Ishikawa (cell line): ENCODE results near the gene ALPL.

Experiments used
- CEBPB ChIP-seq: IDR thresholded peaks from 2 replicates; pipeline ENCODE4 v1.6.1; 2012
- CREB1 ChIP-seq: IDR thresholded peaks from 2 replicates; pipeline ENCODE4 v1.6.1; 2012; ENCODE audit warnings: low read depth
- EGR1 ChIP-seq: IDR thresholded peaks from 2 replicates; pipeline ENCODE4 v1.6.1; 2012
- EP300 ChIP-seq: IDR thresholded peaks from 2 replicates; pipeline ENCODE4 v1.6.1; 2012; ENCODE audit warnings: borderline replicate concordance
- FOXM1 ChIP-seq: IDR thresholded peaks from 2 replicates; pipeline ENCODE4 v1.6.1; 2012; ENCODE audit warnings: low read depth, borderline replicate concordance
- NFIC ChIP-seq: IDR thresholded peaks from 2 replicates; pipeline ENCODE4 v1.6.1; 2012
- RAD21 ChIP-seq: IDR thresholded peaks from 2 replicates; pipeline ENCODE4 v1.6.1; 2012; ENCODE audit warnings: low read depth
- TAF1 ChIP-seq: IDR thresholded peaks from 2 replicates; pipeline ENCODE4 v1.6.1; 2012; ENCODE audit warnings: low read depth, mild to moderate bottlenecking
- TCF12 ChIP-seq: IDR thresholded peaks from 2 replicates; pipeline ENCODE4 v1.6.1; 2012; ENCODE audit warnings: low read depth
- TEAD4 ChIP-seq: IDR thresholded peaks from 2 replicates; pipeline ENCODE4 v1.6.1; 2012
- YY1 ChIP-seq: IDR thresholded peaks from 2 replicates; pipeline ENCODE4 v1.6.1; 2012; ENCODE audit warnings: low read depth
- ZBTB7A ChIP-seq: IDR thresholded peaks from 2 replicates; pipeline ENCODE4 v1.6.1; 2012; ENCODE audit warnings: low read depth
- TF ChIP-seq, protein P1 (sequence below): IDR thresholded peaks from 2 replicates; pipeline ENCODE4 v1.6.1; 2012
- TF ChIP-seq, protein P2 (sequence below): IDR thresholded peaks from 2 replicates; pipeline ENCODE4 v1.6.1; 2012; ENCODE audit warnings: low read depth, mild to moderate bottlenecking
- TF ChIP-seq, protein P3 (sequence below): IDR thresholded peaks from 2 replicates; pipeline ENCODE4 v1.6.1; 2012

Gene ALPL

DNA sequence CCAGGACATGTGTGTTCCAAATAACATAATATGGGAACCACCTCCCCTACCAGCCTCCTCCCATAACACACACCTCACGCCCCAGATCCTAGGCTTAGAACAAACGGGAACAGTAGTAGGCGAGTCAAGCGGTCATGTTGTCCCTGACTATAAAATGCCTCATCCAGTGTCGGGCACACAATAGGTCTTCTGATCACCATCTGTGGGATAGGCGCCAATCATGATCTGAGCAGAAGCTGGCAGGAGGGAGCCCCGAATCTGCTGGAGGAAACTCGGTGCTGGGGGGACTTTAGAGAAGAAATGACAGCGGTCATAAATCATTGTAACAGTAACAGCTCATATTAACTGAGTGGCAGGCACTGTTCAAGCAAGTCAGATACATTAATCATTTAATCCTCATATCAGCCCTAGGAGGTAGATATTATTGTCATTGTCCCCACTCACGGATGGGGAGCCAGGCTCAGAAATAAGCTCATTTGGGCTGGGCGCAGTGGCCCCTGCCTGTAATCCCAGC is 13.4 kb downstream of the ALPL start:
- TF ChIP-seq CEBPB (no peak), RAD21 (no peak), TEAD4 (no peak), EGR1 (no peak), TAF1 (no peak), TCF12 (no peak), FOXM1 (no peak), CREB1 (no peak), ZBTB7A (no peak)
- TF ChIP-seq, protein P1, sequence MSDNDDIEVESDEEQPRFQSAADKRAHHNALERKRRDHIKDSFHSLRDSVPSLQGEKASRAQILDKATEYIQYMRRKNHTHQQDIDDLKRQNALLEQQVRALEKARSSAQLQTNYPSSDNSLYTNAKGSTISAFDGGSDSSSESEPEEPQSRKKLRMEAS = no peak
- TF ChIP-seq, protein P2, sequence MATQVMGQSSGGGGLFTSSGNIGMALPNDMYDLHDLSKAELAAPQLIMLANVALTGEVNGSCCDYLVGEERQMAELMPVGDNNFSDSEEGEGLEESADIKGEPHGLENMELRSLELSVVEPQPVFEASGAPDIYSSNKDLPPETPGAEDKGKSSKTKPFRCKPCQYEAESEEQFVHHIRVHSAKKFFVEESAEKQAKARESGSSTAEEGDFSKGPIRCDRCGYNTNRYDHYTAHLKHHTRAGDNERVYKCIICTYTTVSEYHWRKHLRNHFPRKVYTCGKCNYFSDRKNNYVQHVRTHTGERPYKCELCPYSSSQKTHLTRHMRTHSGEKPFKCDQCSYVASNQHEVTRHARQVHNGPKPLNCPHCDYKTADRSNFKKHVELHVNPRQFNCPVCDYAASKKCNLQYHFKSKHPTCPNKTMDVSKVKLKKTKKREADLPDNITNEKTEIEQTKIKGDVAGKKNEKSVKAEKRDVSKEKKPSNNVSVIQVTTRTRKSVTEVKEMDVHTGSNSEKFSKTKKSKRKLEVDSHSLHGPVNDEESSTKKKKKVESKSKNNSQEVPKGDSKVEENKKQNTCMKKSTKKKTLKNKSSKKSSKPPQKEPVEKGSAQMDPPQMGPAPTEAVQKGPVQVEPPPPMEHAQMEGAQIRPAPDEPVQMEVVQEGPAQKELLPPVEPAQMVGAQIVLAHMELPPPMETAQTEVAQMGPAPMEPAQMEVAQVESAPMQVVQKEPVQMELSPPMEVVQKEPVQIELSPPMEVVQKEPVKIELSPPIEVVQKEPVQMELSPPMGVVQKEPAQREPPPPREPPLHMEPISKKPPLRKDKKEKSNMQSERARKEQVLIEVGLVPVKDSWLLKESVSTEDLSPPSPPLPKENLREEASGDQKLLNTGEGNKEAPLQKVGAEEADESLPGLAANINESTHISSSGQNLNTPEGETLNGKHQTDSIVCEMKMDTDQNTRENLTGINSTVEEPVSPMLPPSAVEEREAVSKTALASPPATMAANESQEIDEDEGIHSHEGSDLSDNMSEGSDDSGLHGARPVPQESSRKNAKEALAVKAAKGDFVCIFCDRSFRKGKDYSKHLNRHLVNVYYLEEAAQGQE = no peak
- TF ChIP-seq, protein P3, sequence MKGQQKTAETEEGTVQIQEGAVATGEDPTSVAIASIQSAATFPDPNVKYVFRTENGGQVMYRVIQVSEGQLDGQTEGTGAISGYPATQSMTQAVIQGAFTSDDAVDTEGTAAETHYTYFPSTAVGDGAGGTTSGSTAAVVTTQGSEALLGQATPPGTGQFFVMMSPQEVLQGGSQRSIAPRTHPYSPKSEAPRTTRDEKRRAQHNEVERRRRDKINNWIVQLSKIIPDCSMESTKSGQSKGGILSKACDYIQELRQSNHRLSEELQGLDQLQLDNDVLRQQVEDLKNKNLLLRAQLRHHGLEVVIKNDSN = no peak

DNA sequence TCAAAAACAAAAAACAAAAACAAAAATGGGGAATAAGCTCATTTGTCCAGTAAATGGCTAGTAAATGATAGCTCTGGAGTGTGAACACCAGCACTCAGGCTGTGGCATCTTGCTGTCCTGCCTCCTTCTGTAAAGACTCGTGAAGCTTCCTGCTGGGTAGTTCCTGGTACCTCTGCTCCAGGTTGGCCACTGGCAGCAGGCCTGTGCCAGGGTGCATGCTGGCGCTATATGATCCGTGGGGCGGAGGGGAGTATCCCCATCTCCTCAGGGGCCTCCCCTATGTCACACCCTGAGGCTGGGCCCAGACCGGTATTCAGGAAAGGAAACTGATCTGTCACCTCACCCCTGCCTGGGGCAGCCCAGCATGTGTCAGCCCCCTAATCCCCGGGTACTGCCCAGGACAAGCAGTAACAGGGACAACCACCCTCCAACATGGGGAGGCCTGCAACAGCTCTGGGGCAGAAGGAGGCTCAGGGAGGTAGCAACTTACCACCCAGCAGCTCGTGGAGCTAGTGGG is 14.1 kb downstream of the ALPL start:
- TF ChIP-seq RAD21 = no peak
- no peak for TF ChIP-seq CEBPB
- TF ChIP-seq TEAD4 = no peak
- TF ChIP-seq, protein P1 = no peak
- no peak for TF ChIP-seq TAF1
- TF ChIP-seq YY1 = no peak

DNA sequence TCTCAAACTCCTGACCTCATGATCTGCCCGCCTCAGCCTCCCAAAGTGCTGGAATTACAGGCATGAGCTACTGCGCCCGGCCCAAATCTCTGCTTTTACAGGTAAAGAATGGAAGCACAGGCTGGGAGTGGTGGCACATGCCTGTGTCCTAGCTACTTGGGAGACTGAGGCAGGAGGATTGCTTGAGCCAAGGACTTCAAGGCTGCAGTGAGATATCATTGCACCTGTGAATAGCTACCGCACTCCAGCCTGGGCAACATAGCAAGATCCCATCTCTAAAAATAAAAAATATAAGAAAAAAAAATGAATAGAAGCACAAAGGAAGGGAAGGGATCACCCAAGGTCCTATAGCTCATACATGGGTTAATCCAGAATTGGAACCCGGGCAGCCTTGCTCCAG is 15.0 kb downstream of the ALPL start:
- TF ChIP-seq RAD21 = no peak
- no peak for TF ChIP-seq TCF12
- TF ChIP-seq FOXM1 = no peak
- no peak for TF ChIP-seq TAF1
- no peak for TF ChIP-seq YY1
- no peak for TF ChIP-seq CREB1
- TF ChIP-seq, protein P1 = no peak
- no peak for TF ChIP-seq EP300
- no peak for TF ChIP-seq TEAD4
- TF ChIP-seq, protein P2 = no peak
- TF ChIP-seq ZBTB7A = no peak
- no peak for TF ChIP-seq EGR1
- TF ChIP-seq CEBPB = no peak

DNA sequence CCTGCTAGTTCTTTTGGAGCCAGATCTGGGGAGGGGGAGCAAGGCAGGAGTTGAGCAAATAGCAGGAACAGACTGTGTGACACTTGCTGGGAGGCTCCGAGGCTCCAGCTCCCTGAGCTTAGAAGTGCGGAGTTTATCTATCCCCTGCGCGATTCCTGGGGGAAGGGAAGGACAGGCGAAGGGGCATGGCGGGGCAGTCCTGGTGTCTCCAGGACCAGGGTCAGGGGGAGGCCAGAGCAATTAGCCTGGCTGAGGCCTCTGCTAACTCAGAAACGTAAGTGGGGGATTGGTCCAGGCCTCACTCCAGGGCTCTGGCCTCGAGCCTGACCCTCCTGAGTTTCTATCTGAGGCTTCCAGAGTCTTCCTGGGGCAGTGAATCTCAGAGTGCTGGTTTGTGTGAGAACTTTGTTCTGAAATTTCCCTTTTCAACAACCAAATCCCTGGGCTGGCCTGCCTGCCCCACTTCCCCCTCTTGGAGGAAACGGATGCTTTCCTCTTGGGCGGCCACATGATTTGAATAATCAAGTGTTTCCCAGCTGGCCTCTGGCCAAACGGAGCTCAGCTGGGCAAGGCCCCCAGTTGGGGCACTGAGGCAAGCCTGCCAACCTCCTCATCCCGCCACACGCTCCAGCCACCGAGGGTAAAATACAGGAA is 15.6 kb downstream of the ALPL start:
- no peak for TF ChIP-seq EP300

DNA sequence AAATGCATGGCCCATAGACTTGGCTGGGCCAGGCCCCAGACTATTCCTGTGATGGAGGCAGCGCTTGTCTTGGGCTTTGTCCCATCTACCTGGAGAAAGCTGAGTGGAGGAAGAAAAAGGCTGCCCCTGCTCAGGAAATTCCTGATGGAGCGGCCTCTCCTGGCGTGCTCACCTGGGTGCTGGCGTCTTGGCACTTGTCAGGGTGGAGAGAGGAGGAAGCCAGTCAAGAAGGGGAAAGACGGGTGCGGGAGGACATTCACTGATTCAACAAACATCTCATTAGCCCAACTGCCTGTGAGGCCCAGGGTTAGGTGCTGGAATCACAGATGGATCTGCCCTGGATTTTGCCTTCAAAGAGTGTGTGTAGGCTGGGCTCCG is 16.1 kb downstream of the ALPL start:
- TF ChIP-seq YY1 (no peak), EGR1 (no peak), TCF12 (no peak), ZBTB7A (no peak), CEBPB (no peak), EP300 (no peak), NFIC (no peak), TAF1 (no peak), CREB1 (no peak), TEAD4 (no peak), RAD21 (no peak), FOXM1 (no peak)
- TF ChIP-seq, protein P2 = no peak
- TF ChIP-seq, protein P1 = no peak
